Small intestine (tissue), 7 donors: ENCODE measurements around the gene NOTCH1. TPM values are rescaled to one million over a fixed set of nuclear protein-coding genes. Genes with fewer than 3 reads are reported as not detected.

Experiments
- DNase-seq, 2 donors: peaks; one replicate each; pipeline versions ENCODE4 v3.0.0 to v3.0.0-alpha.2; 2013
- FAIRE-seq: peaks from 2 replicates; lab custom pipeline; 2012; peaks lifted over from hg19 to GRCh38; lab: Jason Lieb, UNC
- H3K27ac ChIP-seq, 3 donors: one replicate each; pipeline ENCODE4 v1.5.1; 2013; ENCODE audit warnings: low read length in 2 of 3, mild to moderate bottlenecking in 2 of 3, control low read depth in 1 of 3, inconsistent platforms in 1 of 3, low read depth in 1 of 3, moderate library complexity in 1 of 3
- H3K27me3 ChIP-seq, 3 donors: one replicate each; pipeline ENCODE4 v1.6.1; 2013; ENCODE audit warnings: low read length in 3 of 3, inconsistent platforms in 1 of 3; ENCODE audit not compliant: control insufficient read depth in 3 of 3, insufficient read depth in 3 of 3
- H3K36me3 ChIP-seq, 3 donors: one replicate each; pipeline ENCODE4 v1.6.1; 2013; ENCODE audit warnings: low read length in 3 of 3, inconsistent platforms in 1 of 3, low read depth in 1 of 3, mild to moderate bottlenecking in 1 of 3, moderate library complexity in 1 of 3; ENCODE audit not compliant: control insufficient read depth in 3 of 3, insufficient read depth in 2 of 3
- H3K4me1 ChIP-seq, 3 donors: one replicate each; pipeline ENCODE4 v1.6.1; 2013; ENCODE audit warnings: low read length in 2 of 3, inconsistent platforms in 1 of 3, low read depth in 1 of 3, mild to moderate bottlenecking in 1 of 3, moderate library complexity in 1 of 3; ENCODE audit not compliant: control insufficient read depth in 3 of 3, insufficient read depth in 2 of 3
- H3K4me3 ChIP-seq, 3 donors: one replicate each; pipeline ENCODE4 v1.5.1; 2013; ENCODE audit warnings: low read length in 3 of 3, control low read depth in 1 of 3, inconsistent platforms in 1 of 3, low read depth in 1 of 3, mild to moderate bottlenecking in 1 of 3, moderate library complexity in 1 of 3
- H3K9me3 ChIP-seq, 2 donors: one replicate each; pipeline ENCODE4 v1.6.1; 2013; ENCODE audit warnings: low read depth in 1 of 2, low read length in 1 of 2; ENCODE audit not compliant: control insufficient read depth in 2 of 2, insufficient read depth in 1 of 2
- WGBS, 3 donors: extraction: QIAGEN DNeasy Blood & Tissue Kit; methylation state at CpG; one replicate each; pipeline ENCODE4 v1.1.7; 2013; 5-methylcytosine and 5-hydroxymethylcytosine counted together
- polyA plus RNA-seq, 4 donors: library from polyadenylated mRNA; stranded (reverse) in 3 of 4; unstranded in 1 of 4; fragments of 200-250 nt in 3 of 4; fragments of 120-200 nt in 1 of 4; gene quantifications; one replicate each; pipeline versions ENCODE4 v1.2.1 to v1.2.3, GENCODE V29; 2013
- donor health status: healthy with polysubstance abuse.
- donor health status: control.
- donor health status: control.
- donor health status: Bipolar disorder and iron deficiency.
- donor health status: healthy.

Gene NOTCH1
- polyA plus RNA-seq, 4 donors: 1.8 to 19.8 (median 7.3) TPM

DNA sequence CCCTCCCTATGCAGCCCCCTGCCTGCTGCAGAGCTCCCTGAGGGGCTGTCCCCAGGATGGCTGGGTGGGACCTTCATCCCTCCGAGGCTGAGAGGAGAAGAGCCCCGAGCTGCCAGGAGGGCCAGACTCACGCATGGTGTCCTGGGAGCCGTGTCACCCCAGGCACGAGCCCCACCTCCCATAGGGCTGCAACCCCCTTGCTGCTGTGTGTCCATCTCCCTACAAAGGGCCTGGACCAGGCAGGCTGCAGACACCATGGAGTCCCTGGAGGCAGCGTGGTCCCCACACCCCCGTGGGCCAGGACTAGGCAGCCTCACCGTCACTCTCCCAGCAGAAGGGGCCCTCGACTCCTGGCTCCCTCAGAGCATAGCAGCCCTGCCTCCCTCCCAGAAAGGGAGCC is 51.8 kb downstream of the NOTCH1 start:
- Histone ChIP-seq H3K4me3 (no peak overlapping the region), H3K36me3 (peaks cover 14 to 53% (median 16%) of the 10 kb centered on the region in 3 donors), H3K9me3 (peaks cover 0 to 3% of the 10 kb centered on the region in 2 donors), H3K27ac (no peak overlapping the region), H3K27me3 (peaks cover 0 to 8% (median 0%) of the 10 kb centered on the region in 3 donors), H3K4me1 (no peaks in the 10 kb centered on the region)
- no peak for FAIRE-seq
- WGBS, 3 donors: 66 to 76% (median 72%) methylated on average over 9 of the region's 9 CpGs
- DNase-seq: no peak

DNA sequence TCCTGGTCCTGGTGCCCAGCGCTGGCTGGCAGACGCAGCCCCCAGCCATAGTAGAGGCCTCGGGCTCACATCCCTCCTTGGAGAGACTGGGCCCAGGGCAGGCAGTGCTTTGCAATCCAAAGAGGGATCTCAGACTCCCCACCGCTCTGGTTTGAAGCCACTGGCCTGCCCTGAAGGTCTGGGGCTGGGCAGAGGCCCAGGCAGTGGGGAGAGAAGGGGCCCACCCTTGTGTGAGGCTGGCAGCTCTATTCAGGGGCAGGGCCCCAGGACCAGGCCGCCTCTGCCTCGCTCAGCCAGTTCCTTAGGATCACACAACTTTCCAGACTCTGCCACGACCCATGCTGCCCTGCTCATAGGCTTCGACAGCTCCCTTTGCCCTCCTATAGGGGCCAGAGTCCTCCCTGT is 52.3 kb downstream of the NOTCH1 start:
- DNase-seq: no peak
- H3K27me3 ChIP-seq: peaks cover 0 to 8% (median 0%) of the 10 kb centered on the region in 3 donors
- H3K9me3 ChIP-seq: peaks cover 0 to 3% of the 10 kb centered on the region in 2 donors
- no peak overlapping the region for H3K4me3 ChIP-seq
- no peaks in the 10 kb centered on the region for H3K4me1 ChIP-seq
- no peak for FAIRE-seq
- no peak overlapping the region for H3K27ac ChIP-seq
- peaks cover 11 to 49% (median 13%) of the 10 kb centered on the region in 3 donors for H3K36me3 ChIP-seq
- 72 to 84% (median 74%) methylated on average over 8 of the region's 8 CpGs for WGBS, 3 donors

DNA sequence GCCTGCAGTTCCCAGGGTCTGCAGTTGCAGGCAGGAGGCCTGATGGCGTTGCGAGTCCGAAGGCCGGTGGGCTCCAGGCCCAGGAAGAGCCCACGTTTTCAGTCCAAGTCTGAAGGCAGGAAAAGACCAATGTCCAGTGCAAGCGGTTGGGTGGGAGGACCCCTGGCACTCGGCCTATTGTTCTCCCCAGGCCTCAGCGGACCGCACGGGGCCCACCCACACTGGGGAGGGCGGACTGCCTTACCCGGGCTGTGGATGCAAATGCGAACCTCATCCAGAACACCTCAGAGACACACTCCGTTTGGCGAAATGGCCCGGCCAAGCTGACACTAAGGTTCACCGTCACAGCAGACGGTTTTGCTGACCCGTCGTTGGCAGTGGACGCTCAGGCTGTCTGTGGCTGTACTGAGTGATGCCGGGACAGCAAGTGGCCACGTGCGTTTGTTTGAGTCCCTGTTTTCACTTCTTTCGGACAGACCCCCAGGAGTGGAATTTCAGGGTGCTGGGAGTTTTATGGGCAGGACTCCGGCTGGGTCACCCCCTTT is 52.8 kb downstream of the NOTCH1 start:
- FAIRE-seq: no peak
- H3K27me3 ChIP-seq: peaks cover 0 to 14% (median 0%) of the 10 kb centered on the region in 3 donors
- H3K9me3 ChIP-seq: peaks cover 0 to 3% of the 10 kb centered on the region in 2 donors
- WGBS, 3 donors: 71 to 84% (median 78%) methylated on average over 26 of the region's 26 CpGs
- H3K4me1 ChIP-seq: no peaks in the 10 kb centered on the region
- DNase-seq: no peak
- H3K4me3 ChIP-seq: no peak overlapping the region
- no peak overlapping the region for H3K27ac ChIP-seq
- H3K36me3 ChIP-seq: peaks cover 11 to 44% (median 13%) of the 10 kb centered on the region in 3 donors

DNA sequence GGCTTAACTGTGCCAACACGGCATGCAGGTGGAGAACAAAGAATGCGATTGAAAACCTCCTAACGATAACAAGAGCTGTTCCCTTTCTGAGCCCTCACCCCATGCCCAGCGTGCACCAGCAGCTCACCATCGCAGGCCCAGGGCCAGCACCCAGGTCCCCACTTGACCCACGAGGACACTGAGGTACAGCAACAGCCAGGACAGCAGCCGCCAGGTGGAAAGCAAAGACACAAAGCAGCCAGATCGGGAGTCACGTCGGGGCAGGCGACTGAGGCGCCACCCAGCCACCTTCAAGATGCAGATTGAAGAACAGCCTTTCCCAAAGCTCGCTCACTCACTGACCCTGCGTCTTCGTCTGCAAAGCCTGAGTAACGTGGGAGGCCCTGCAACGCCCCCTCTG is 56.1 kb downstream of the NOTCH1 start:
- peaks cover 0 to 2% (median 0%) of the 10 kb centered on the region in 3 donors for H3K4me1 ChIP-seq
- no peak for FAIRE-seq

DNA sequence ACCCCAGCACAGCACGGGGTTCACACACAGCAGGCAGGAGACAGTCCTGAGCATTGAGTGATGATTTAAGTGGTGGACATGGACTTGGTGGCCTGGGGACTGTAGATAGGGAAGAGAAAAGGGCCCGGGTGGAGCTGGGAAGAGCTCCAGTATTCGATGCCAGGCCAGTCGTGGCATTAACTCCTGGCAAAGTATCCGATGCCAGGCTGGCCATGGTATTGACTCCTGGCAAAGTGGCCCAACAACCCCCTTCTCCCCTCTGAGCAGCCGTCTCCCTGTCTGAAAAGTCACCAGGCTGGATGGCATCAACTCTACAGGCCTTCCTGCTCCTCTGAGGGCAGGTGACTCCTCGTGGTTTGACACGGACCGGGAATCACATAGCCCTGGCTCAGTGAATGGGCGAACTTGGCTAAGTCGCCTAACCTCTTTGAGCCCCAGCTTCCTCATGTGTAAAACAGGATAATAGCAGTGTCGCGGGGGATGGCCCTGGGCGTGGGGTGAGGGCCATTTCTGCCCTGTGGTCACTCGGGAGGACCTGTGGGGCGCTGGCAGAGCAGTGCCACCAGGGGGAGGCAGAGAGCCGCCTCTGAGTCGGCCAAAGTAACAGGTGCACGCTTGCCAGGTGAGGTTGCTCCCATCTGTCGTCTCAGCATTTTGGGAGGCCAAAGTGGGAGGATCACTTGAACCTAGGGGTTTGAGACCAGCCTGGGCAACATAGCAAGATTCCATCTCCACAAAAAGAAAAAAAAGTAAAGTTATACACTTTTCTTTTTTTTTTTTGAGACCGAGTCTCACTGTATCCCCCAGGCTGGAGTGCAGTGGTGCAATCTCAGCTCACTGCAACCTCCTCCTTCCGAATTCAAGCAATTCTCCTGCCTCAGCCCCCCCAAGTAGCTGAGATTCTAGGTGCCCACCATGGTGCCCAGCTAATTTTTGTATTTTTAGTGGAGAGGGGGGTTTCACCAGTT is 57.3 kb downstream of the NOTCH1 start:
- Histone ChIP-seq H3K27ac (no peak overlapping the region), H3K36me3 (peaks cover 0 to 7% (median 0%) of the 10 kb centered on the region in 3 donors), H3K4me1 (peaks cover 0 to 9% (median 4%) of the 10 kb centered on the region in 3 donors), H3K9me3 (peaks cover 0 to 3% of the 10 kb centered on the region in 2 donors), H3K27me3 (peaks cover 0 to 25% (median 0%) of the 10 kb centered on the region in 3 donors), H3K4me3 (no peak overlapping the region)
- WGBS, 3 donors: 20 to 30% (median 22%) methylated on average over 22 of the region's 22 CpGs
- DNase-seq (peak; percentile 69 to 78), FAIRE-seq (no peak)

More for the DNA sequence above, 56.1 kb downstream of the NOTCH1 start:
- Histone ChIP-seq H3K9me3 (peaks cover 0 to 3% of the 10 kb centered on the region in 2 donors), H3K4me3 (no peak overlapping the region), H3K27me3 (peaks cover 0 to 25% (median 0%) of the 10 kb centered on the region in 3 donors), H3K27ac (no peak overlapping the region), H3K36me3 (peaks cover 0 to 17% (median 0%) of the 10 kb centered on the region in 3 donors)
- peak in 1 of 2 donors; percentile 12 for DNase-seq
- 40 to 82% (median 69%) methylated on average over 17 of the region's 17 CpGs for WGBS, 3 donors

DNA sequence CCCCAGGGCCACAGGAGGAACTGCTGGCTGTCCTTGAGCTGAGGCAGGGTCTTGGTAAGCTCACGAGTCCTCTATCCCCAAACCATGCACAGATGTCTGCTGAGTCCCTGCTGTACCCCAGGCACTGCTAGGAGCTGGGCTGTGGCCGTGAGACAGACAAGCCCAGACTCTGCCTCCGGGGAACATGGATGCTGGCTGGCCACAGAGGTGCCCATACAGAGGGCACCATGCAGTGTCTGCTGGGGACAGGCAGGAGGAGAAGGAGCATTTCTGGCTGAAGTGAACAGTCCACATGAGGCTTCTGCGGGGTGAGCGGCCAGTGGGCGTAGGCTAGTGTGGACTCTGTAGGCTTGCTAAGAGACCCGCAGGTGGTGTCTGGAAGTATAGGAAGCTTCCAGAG is 58.2 kb downstream of the NOTCH1 start:
- no peak for FAIRE-seq
- 89 to 92% (median 90%) methylated on average over 7 of the region's 7 CpGs for WGBS, 3 donors

DNA sequence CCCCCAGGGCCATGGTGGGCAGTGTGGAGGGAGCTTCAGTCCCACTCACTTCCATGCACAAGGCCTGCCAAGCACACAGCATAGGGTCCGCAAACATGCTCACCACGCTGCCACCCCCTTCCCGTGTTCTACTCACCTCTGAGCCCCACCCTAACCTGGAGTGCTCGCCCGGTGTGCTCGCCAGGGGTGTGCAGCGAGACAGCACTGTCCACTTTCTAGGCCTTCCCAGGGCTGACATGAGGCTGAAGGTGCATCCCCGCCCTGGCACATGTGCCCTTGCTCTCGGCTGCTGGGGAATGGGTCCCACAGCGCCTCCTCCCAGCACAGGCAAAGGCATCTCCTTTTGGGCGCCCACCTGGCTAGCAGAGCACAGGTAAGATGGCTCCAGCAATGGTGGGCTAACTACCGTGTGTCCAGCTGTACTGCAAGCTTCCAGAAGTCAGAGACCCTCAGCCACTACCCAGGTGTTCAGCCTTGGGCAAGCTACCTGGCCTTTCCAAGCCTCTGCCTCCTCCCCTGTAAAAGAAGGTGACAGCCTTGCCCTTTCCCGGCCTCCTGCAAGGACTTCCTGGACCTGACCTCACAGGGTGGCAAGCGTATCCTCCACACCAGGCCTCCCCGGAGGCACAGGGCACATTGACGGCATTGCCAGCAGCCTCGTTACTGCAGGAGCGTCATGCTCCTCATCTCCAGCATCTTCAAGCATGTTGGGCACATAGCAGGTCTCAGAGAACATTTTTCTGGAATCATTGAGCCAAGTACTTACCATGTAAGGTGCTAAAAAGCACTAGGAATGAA is 58.8 kb downstream of the NOTCH1 start:
- Histone ChIP-seq H3K36me3 (peaks cover 0 to 3% (median 0%) of the 10 kb centered on the region in 3 donors), H3K4me3 (no peak overlapping the region), H3K9me3 (no peaks in the 10 kb centered on the region), H3K27ac (no peak overlapping the region), H3K4me1 (peaks cover 0 to 9% (median 4%) of the 10 kb centered on the region in 3 donors), H3K27me3 (peaks cover 0 to 25% (median 0%) of the 10 kb centered on the region in 3 donors)
- DNase-seq: no peak
- no peak for FAIRE-seq
- WGBS, 3 donors: 86 to 90% (median 89%) methylated on average over 18 of the region's 18 CpGs

More for the DNA sequence above, 58.2 kb downstream of the NOTCH1 start:
- Histone ChIP-seq H3K9me3 (peaks cover 0 to 3% of the 10 kb centered on the region in 2 donors), H3K36me3 (peaks cover 0 to 3% (median 0%) of the 10 kb centered on the region in 3 donors), H3K27ac (no peak overlapping the region), H3K4me1 (peaks cover 0 to 9% (median 4%) of the 10 kb centered on the region in 3 donors), H3K27me3 (peaks cover 0 to 25% (median 0%) of the 10 kb centered on the region in 3 donors), H3K4me3 (no peak overlapping the region)
- DNase-seq: no peak
